ENCODE data around the gene ARSA.
"Not testable (repeated sequence)": the region's sequence is repeated elsewhere in the genome, so short reads cannot be mapped to it uniquely, and the experiment has no call there.

ARSA gene

DNA sequence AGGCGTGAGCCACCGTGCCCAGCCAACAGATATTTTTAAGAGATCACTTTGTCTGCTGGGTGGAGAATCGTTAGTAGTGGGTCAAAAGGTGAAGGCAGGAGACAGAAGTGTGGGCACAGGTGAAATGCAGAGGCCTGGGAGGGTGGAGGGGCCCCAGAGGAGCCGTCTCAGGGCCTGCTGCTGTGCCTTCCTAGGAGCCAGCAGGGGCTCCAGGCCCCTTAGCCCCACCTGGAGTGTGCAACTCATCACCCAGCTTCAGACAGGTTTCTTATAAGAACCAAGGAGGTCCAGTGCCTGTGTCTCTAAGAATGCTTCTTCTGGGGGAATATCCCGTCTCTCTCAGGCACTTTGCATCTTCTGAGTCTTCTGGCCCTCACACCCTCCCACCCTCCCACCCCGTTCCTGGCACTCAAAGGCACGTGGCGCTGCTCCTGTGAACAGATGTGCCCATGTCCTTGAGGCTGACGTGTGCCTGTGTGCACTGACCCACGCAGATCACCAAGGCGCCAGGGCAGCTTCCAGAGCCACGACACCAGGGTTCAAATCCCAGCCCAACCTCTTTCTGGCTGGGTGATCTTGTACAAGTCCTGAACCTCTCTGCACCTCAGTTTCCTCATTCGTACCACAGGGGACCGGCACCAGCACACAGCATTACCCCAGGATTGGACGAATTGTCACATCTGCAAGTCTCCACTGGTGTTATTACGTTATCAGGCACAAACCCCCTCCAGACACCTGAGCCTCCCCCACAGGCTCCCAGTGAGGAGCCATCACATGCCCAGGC lies 3.4 kb downstream of the ARSA start:
- in situ Hi-C loops (cut with HindIII; ENCODE audit: low sequenced_read_pairs), result no loop called here

DNA sequence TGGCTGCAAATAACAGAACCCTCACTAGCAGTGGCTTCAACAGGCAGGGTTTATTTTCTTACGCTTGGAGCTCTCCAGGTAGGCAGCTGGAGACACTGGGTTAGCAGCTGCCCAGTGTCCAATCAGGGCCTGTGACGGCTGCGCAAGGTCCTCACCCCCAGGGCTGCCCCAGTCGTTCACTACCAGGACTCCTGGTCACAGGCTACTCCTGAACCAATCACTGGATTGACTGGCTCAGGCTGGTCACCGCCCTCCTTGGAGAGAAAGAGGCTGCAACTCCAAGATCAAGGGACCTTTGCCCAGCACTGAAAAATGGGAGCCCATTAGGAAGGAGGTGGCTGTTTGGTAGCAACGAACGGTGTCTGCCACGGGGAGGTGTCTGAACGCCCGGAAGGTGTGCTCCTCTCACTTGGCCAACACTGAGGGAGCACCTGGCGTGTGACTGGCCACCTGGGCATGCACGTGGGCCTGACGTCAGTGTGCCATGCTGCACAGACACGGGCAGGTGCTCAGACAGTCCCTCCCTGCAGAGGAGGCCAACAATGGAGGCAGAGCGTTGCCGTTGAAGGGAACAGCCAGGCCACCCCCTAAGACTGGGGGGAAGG lies 5.1 kb downstream of the ARSA start:
- in situ Hi-C loops (cut with HindIII; ENCODE audit: low sequenced_read_pairs), result no loop called here

DNA sequence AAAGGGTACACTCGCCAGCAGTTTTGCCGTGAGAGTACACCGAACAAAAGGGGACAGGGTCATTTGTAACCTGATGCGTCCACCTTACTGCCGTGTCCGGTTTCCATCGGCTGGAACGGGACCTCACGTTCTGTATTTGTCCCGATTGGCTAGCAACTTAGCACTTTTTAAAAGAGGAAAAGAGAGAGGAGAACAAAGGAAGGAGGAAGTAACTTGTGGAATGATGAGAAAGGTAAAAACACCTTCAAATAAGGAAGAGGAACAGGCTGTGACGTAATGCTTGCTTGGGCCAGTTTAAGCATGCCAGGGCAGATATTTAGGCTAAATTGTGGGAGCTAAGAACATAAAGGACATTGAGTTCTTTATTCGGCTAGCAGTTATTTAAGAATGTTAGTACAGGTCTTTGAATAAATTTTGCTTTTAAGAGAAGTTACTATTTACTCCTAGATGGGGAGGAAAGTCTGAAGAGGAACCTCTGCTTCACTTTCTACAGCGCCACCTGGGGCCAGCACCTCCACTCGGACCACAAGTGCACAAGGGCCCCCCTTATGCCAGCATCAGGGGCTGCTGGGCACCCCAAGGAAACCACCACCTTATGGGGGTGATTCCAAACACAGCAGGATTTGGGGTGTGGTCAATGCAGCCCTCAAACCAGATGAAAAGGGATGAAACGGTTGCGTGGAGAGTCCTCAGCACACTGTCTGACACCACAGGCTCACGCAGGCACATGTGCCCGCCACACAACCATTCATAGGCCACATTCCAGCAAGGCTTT lies 5.8 kb downstream of the ARSA start:
- in situ Hi-C loops (cut with HindIII; ENCODE audit: low sequenced_read_pairs), result no loop called here

DNA sequence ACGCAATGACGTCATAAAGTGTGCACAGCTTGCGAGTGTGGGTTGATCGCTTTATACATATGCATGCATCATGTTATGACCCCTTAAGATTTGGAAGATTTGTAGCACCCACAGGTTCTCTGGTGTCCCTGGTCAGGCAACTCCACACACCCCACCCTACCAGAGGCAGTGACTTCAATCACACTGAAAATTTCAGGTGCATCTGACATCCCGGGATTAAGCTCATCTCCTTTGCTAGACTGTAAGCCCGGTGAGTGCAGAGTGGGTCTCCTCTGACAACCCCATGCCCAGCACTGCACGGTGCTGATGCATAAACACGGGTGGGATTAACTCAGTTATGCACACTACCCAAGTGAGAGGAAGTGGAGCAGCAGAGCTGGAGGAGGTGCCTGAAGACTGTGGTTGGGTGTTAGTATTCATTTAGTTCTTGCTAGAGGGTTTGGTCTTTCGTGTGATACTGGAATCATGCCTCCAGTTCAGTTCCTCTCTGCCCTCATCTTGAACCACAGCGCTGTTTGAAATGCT lies 6.5 kb downstream of the ARSA start:
- in situ Hi-C loops (cut with HindIII; ENCODE audit: low sequenced_read_pairs), result no loop called here

DNA sequence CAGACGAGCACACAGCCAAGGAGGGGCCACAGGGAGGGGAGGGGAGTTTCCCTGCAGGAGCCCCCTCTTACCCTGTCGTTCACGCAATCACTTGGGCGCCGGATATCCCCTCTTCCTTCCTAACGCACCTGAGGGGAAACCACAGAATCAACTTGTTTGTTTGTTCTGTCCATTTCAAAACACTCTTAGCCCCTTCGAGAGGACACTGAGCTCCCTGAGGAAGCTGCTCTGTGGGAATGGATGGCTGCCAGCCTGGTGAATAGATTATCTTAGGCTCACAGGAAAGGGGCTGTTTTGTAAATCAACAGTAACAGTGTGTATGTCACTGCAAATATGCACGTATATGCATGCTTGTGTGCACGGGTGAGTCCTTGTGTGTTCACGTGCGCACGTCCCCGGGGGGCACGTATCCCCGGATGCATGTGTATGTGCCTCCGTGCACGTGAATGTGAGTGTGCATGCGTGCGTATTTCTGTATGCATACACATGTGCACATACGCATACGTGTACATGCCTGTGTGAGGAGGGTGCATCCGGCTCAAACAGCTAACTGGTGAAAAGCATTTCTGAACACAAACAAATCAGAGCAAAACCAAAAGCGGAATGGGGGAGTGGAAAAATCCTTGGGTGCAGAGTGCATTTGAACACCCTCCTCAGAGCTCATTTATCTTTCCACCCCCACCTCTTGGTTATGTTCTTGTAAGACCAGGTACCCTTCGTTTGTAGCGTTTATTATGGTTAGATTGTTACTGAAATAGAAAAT lies 7.2 kb downstream of the ARSA start:
- in situ Hi-C loops (cut with HindIII; ENCODE audit: low sequenced_read_pairs), result no loop called here

- in situ Hi-C loops (cut with HindIII; ENCODE audit: low sequenced_read_pairs), result not testable (repeated sequence)
These were observed 13.7 kb downstream of the ARSA start for GRCh38 chr22:50614296-50614695.

DNA sequence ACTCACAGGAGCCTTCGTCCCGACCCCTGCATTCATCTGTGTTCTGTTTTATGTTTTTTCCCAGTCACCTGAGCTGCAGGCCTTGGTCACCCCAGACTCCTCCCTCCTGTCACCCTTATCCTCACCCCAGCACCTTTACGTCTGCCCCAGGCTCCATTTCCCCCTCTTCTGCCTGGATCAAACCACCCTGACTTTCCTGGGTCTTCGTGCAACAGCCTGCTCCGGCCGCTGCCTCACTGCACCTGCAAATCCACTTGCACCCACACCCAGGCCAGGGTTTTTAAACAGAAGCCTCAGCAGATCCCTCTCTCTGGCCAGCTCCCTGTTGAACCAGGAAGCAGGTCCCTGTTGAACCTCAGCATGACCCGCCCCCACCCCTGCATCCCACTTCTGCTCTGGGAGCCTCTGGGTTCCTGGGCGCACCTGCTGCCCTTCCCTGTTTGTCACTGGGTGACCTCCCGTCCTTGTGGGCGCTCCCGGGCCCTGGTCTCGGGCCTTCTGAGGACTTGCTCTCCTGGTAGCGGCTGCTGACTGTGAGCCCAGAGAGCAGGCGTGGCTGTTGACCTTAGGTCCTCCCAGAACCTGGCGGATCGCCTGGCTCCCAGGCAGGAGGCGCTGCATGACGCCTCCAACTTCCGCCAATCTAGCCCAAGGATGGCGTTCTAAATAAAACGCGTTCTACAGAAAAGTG lies 14.5 kb downstream of the ARSA start:
- in situ Hi-C loops (cut with HindIII; ENCODE audit: low sequenced_read_pairs), result no loop called here

DNA sequence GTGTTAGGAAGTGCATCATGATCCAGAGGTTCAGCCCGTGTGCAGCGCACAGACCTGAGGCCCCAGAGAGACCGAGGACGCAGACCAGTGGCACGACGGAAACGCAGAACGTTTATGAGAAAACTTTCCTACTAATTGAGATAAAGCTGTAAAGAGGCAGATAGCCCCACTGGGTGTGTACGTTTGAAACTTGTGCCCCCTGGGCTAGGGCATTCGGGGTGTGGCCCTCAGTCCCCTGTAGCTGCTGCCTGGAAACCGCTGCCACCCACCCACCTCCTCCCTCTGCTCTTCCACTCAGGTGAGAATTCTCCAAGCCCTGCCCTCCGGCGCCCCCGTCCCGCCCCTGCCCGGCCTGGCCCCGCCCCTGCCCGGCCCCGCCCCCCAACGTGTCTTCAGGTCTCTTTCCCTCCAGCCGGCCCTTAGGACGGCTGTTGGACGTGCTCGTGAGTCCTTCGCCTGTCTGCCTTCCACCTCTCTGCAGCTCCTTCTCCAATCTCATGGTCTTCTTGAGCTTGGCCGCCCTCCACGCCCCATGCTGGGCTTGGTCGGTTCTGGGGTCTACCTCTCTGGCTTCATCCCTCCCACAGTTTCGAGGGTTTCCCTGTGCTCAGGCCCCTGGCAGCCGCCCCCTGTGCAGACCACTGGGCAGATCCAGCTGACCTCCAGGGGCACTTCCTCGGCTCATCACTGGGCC lies 15.3 kb downstream of the ARSA start:
- in situ Hi-C loops (cut with HindIII; ENCODE audit: low sequenced_read_pairs), result no loop called here

- in situ Hi-C loops (cut with HindIII; ENCODE audit: low sequenced_read_pairs), result no loop called here
These were observed 15.8 kb downstream of the ARSA start for GRCh38 chr22:50612168-50612527.

DNA sequence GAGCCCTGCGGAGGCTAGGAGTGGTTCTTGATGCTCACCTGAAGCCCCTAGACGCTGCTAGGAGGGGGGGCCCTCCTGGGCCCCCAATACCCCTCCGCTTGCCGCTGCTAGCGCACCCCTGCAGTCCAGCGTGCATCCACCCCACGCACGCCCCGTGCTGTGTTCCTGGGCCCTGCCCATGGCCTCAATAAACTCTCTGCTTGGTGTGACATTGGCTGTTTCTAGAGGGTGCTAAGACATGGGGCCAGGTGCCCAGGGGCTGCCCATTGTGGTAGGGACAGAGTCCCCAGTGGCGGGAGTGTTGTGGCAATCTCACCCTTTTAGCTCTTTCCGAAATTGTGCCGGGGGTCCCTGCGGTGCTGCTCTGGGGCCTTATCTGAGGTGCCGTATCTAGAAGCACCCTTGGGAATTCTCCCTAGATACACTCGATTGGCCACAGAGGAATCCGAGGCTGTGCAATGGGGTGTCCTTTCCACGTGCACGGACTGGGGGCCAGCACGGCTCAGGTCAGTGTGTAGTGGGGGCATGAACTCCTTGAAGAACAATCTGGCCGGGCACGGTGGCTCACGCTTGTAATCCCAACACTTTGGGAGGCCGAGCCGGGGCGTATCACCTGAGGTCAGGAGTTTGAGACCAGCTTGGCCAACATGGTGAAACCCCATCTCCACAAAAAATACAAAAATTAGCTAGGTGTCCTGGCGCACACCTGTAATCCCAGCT lies 16.5 kb downstream of the ARSA start:
- in situ Hi-C loops (cut with HindIII; ENCODE audit: low sequenced_read_pairs), result no loop called here

- in situ Hi-C loops (cut with HindIII; ENCODE audit: low sequenced_read_pairs), result no loop called here
These were observed 17.4 kb downstream of the ARSA start for GRCh38 chr22:50610581-50610980.

- in situ Hi-C loops (cut with HindIII; ENCODE audit: low sequenced_read_pairs), result no loop called here
These were observed 17.9 kb downstream of the ARSA start for GRCh38 chr22:50610041-50610451.

GRCh38 chr22:50609599-50609998 lies 18.4 kb downstream of the ARSA start:
- in situ Hi-C loops (cut with HindIII; ENCODE audit: low sequenced_read_pairs), result no loop called here

- in situ Hi-C loops (cut with HindIII; ENCODE audit: low sequenced_read_pairs), result no loop called here
These were observed 19.0 kb downstream of the ARSA start for GRCh38 chr22:50608996-50609395.

DNA sequence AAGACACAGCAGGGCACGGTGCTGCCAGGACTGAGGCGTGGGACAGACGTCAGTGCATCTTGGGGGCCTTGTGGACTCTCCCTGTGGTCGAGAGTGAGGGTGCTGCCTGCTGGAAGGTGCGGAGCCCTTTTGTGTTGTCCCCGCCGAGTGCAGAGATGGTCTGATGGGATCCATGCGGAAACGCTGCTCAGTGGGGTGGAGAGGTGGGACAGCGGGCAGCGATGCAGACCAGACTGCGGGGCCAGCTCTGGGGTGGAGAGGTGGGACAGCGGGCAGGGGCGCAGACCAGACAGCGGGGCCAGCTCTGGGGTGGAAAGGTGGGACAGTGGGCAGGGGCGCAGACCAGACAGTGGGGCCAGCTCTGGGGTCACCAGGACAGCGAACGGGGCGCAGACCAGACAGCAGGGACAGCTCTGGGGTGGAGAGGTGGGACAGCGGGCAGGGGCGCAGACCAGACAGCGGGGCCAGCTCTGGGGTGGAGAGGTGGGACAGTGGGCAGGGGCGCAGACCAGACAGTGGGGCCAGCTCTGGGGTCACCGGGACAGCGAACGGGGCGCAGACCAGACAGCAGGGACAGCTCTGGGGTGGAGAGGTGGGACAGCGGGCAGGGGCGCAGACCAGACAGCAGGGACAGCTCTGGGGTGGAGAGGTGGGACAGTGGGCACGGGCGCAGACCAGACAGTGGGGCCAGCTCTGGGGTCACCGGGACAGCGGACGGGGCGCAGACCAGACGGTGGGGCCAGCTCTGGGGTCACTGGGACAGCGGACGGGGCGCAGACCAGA lies 19.7 kb downstream of the ARSA start:
- in situ Hi-C loops (cut with HindIII; ENCODE audit: low sequenced_read_pairs), result not testable (repeated sequence)

DNA sequence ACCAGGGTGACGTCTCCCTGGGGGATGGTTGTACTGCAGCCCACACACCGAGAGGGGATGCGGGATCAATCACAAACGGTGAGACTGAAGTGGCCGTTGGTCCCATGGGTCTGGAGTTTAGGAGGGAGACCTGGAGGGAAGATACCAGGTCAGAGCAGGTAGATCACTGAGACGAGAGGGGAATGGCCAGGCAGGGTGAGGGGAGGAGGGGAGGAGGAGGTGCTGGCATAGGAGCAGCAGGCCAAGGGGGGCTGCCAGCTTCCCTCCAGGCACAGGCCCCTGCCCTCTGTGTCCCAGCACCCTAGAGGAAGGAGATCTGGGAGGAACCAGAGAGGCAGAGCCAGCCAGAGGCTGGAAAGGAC lies 20.3 kb downstream of the ARSA start:
- in situ Hi-C loops (cut with HindIII; ENCODE audit: low sequenced_read_pairs), result no loop called here

DNA sequence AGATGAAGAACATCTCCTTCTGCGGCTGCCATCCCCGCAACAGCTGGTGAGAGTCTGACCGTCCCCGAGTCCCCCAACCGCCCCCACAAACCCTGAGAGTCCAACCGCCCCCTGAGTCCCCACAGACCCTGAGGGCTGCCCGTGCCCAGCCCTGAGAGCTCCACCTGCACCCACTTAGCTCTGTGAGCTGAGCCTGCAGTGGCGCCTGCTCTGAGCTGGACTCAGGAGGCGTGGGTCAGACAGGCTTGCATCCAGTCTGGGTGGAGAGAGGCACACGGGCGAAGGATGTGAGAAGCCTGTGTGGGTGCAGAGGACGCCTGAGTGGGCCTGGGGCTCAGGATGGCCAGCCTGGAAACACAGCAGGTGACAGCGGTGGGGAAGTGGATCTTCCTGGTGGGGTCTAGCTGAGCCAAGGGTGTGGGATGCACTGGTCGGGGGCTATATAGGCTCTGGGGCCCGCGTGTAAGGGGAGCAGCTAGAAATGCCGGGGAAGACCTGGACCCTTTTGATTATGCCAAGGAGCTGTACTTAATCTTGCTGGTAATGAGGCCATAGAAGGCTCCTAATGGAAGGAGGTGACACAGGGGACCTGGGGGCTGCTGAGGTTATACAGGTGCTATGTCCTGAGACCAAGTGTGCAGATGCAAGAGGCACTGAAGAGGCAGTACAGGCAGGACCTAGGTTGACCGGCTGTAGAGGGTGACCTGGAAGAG lies 20.9 kb downstream of the ARSA start:
- in situ Hi-C loops (cut with HindIII; ENCODE audit: low sequenced_read_pairs), result no loop called here
